ENCODE results near the gene ANKZF1.
"Not testable (repeated sequence)": the region's sequence is repeated elsewhere in the genome, so short reads cannot be mapped to it uniquely, and the experiment has no call there.

ANKZF1 gene

GRCh38 chr2:219254590-219255201 is 25.1 kb downstream of the ANKZF1 start:
- DNase-seq (ENCODE audit: low read depth): no peak

- not testable (repeated sequence) for DNase-seq (ENCODE audit: low read depth)
These were observed 29.3 kb downstream of the ANKZF1 start for GRCh38 chr2:219258942-219259341.

GRCh38 chr2:219261024-219261855 is 31.6 kb downstream of the ANKZF1 start:
- DNase-seq (ENCODE audit: low read depth): no peak

- DNase-seq (ENCODE audit: low read depth): no peak
These were observed 36.6 kb downstream of the ANKZF1 start for GRCh38 chr2:219266232-219266631.

- no peak for DNase-seq (ENCODE audit: low read depth)
These were observed 37.3 kb downstream of the ANKZF1 start for GRCh38 chr2:219266886-219267285.

- no peak for DNase-seq (ENCODE audit: low read depth)
These were observed 38.7 kb downstream of the ANKZF1 start for GRCh38 chr2:219268294-219268693.

- DNase-seq (ENCODE audit: low read depth): no peak
These were observed 39.9 kb downstream of the ANKZF1 start for GRCh38 chr2:219269362-219270054.

- no peak for DNase-seq (ENCODE audit: low read depth)
These were observed 40.4 kb downstream of the ANKZF1 start for GRCh38 chr2:219270055-219270372.

- no peak for DNase-seq (ENCODE audit: low read depth)
These were observed 41.4 kb downstream of the ANKZF1 start for GRCh38 chr2:219271021-219271420.

GRCh38 chr2:219272356-219272755 is 42.8 kb downstream of the ANKZF1 start:
- no peak for DNase-seq (ENCODE audit: low read depth)

GRCh38 chr2:219272995-219273394 is 43.4 kb downstream of the ANKZF1 start:
- no peak for DNase-seq (ENCODE audit: low read depth)

- no peak for DNase-seq (ENCODE audit: low read depth)
These were observed 44.3 kb downstream of the ANKZF1 start for GRCh38 chr2:219273937-219274336.

- peak; percentile 72 for DNase-seq (ENCODE audit: low read depth)
These were observed 44.8 kb downstream of the ANKZF1 start for GRCh38 chr2:219274361-219274921.

- DNase-seq (ENCODE audit: low read depth): peak; percentile 63
These were observed 48.4 kb downstream of the ANKZF1 start for GRCh38 chr2:219277703-219278654.

GRCh38 chr2:219278655-219279150 is 49.1 kb downstream of the ANKZF1 start:
- no peak for DNase-seq (ENCODE audit: low read depth)

- peak; percentile 99 for DNase-seq (ENCODE audit: low read depth)
These were observed 49.7 kb downstream of the ANKZF1 start, which contains the start of gene DNAJB2 for GRCh38 chr2:219279151-219279915. Gene DNAJB2 (plus strand): TSS chr2:219279366. CDS start chr2:219279834, 468 bp downstream.

- no peak for DNase-seq (ENCODE audit: low read depth)
These were observed 50.4 kb downstream of the ANKZF1 start for GRCh38 chr2:219279916-219280516.

GRCh38 chr2:219280651-219281050 is 51.0 kb downstream of the ANKZF1 start:
- DNase-seq (ENCODE audit: low read depth): no peak

- no peak for DNase-seq (ENCODE audit: low read depth)
These were observed 52.0 kb downstream of the ANKZF1 start for GRCh38 chr2:219281588-219281987.

- no peak for DNase-seq (ENCODE audit: low read depth)
These were observed 52.8 kb downstream of the ANKZF1 start for GRCh38 chr2:219282375-219282774.
